Fibroblast of skin of right quadriceps (primary cell): ENCODE measurements around the gene PRRT1B.

Source experiments
- DNase-seq: peaks from one replicate; pipeline ENCODE4 v3.0.0-alpha.2; 2013

PRRT1B gene

DNA sequence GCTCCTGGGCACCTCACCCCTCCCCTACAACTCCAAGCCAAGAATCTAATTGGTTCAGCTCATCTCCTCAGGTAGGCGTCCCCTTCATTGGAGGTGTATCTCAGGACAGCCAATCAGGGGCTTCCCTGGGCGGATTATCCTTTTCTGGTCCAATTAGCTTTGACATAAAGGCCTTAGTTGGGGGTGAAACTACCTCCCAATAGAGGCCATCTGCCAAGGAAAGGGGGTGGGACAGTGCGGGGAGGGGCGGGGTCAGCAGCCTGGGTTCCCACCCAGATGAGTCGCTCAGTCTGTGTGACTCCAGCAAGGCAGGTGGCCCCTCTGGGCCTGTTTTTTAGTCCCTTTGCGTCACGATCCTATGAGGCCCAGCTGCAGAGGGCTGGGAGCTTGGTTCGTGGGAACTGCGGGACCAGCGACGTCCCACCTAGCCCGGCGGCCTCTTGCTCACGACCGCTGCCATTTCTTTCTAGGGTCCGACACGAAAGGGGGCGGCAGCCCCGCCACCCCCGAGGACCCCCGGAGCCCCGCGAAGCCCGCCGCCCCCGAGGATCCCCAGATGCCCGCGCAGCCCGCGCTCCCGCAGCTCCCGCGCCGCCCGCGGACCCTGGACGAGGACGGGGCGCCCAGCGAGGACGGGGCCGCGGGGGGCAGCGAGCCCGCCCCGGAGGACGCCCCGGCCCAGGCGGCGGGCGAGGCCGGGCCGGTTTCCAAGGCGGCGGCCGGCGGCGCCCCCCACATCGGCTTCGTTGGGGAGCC lies 8.9 kb downstream of the PRRT1B start:
- no peak for DNase-seq

GRCh38 chr9:131554843-131555351 lies 9.6 kb downstream of the PRRT1B start:
- no peak for DNase-seq

- no peak for DNase-seq
Measured at GRCh38 chr9:131555841-131556673, 10.7 kb downstream of the PRRT1B start.

DNA sequence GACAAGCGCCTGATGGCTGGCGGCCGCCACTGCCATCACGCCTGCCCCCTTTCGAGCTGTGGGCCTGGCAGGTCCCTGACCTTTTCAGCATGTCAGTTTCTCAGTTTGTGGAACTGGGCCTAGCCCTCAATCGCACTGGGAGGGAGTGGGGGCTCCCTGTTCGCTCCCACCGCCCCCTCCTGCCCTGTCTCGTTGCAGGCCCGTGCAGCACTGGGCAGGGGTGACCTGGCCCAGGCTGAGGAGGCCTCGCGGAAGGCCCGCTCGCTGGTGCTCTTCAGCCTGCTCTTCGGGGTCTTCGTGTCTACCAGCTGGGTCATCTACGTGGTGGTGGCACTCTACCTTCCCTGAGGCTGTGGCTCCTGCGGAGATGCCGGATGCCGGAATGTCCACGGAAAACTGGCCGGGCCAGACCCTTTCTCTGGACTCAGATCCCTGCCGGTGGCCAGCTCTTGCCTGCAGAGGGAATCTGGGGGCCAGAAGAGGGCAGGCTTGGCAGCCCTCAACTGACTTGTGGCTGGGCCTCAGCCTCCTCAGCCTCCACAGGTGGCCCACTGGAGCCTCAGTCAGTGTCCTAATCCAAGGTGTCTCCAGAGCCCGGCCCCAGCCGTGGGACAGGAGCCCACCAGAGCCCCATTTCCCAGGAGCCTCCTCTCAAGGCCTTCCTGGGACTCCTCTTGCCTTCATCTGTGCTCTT lies 12.7 kb downstream of the PRRT1B start:
- no peak for DNase-seq

- no peak for DNase-seq
Measured at GRCh38 chr9:131559421-131560000, 14.2 kb downstream of the PRRT1B start.

DNA sequence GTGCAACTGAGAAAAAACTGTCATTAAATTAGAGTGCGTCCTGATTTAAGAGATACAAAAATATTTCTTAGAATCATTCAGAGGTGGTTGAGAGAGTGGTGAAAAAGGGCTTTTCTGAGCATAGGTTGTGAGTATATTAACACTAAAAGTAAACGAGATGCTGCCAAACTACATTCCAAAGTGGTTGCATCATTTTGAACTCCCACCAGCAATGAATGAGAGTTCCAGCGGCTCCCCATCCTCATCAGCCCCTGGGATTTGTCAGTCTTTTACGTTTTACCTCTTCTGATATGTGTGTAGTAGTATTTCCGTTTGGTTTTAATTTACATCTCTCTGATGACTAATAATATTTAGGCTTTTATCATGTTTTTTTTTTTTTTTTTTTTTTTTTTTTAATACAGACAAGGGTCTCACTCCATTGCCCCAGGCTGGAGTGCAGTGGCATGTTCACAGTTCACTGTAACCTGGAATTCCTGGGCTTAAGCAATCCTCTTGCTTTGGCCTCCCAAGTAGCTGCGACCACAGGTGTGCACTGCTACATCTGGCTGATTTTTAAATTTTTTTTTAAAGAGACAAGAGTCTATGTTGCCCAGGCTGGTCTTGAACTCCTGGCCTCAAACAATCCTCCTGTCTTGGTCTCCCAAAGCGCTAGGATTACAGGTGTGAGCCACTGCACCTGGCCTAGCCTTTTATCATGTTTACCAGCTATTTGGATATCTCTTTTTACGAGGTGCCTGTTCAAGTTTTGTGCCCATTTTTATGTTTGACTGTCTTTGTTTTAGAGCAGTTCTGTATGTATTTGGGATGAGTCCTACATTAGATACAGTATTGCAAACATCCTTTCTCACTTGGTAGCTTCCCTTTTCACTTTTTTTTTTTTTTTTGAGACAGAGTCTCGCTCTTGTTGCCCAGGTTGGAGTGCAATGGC lies 17.0 kb downstream of the PRRT1B start:
- DNase-seq: peak; percentile 36

DNA sequence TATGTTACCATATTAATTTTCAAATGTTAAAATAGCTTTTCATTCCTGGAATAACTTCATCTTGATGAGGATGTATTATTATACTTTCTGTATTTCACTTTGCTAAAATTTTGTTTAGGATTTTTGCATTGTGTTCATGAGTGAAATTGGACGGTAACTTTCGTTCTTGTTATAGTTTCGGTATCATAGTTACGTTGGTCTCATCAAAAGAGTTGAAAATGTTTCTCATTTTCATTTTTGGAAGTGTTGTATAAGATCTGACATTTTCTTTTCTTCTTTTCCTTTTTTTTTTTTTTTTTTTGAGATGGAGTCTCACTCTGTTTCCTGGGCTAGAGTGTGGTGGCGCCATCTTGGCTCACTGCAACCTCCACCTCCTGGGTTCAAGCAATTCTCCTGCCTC lies 20.0 kb downstream of the PRRT1B start:
- no peak for DNase-seq

DNA sequence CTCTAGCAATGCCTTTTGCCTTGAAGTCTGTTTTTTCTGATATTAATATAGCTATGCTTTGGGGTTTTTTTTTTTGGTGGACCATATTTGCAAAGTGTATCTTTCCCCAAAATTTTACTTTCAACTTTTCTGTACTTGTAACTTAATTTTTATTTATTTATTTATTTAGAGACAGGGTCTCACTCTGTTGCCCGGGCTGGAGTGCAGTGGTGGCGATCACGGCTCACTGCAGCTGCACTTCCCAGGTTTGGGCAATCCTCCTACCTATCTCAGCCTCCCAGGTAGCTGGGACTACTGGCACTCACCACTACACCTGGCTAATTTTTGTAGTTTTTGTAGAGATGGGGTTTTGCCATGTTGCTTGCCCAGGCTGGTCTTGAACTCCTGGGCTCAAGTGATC lies 20.8 kb downstream of the PRRT1B start:
- no peak for DNase-seq

- DNase-seq: no peak
Measured at GRCh38 chr9:131567910-131568309, 22.6 kb downstream of the PRRT1B start.

- no peak for DNase-seq
Measured at GRCh38 chr9:131574730-131575640, 29.7 kb downstream of the PRRT1B start.

- no peak for DNase-seq
Measured at GRCh38 chr9:131575946-131576853, 30.9 kb downstream of the PRRT1B start.

DNA sequence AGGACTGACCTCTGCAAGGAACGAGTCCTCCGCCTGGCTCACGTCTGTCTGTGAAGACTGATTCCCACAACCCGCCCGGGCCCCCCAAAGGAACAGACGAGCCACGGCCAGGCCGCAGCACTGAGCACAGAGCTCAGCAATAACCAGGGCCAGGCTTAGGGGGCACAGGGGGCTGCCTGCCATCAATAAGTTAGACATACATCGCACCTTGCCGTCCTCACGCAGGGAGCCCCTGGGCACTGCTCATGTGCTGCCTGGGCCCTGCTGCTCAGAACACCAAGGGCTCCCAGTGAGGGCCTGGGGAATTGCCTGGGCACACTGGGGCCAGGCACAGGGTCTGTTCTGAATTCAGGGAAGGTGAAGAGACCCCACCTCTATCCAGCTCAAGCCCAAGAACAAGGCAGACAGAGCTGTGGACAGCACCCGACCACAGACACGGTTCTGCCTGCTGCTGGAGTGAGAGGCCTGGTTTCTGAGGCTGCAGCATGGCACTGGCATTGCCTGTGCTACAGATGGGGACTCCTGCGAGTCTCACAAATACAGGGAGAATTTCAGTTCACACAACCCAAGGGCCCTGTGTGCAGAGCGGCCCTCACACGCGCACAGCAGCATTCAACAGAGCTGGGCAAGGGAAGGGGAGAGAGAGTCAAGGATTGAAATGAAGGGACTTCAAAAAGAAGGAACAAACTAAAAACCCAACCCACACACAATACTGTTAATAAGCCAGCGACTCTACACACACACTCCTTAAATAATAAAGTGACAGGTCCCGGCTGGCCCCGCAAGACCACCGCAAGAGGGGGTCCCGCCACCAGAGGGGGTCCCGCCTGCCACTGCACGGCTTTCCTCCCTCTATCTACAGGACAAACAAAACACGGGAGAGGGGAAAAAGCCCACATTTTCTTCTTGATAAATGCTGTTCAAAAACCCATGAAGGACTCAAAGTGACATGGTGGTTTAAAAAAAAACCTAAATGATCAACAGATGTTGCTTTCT lies 32.0 kb downstream of the PRRT1B start:
- DNase-seq: no peak

DNA sequence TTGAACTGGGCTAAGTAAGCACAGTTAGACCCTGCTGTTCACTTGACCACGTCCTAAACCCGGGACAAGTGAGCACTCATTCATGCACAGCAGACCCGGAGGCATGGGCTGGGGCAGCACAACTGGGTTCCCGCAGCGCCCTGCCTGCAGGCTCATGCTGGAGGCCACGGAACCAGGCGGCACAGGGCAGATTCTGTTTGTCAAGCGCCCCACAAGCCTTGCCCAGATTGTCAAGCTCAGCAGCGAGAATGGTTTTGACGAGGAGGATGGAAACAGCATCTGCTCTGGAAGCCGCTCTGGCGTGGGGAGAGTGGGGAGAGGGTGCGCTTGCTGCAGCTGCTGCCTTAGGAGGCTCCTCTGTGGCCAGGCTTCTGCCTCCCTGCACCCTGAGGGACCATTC lies 32.7 kb downstream of the PRRT1B start:
- DNase-seq: no peak

DNA sequence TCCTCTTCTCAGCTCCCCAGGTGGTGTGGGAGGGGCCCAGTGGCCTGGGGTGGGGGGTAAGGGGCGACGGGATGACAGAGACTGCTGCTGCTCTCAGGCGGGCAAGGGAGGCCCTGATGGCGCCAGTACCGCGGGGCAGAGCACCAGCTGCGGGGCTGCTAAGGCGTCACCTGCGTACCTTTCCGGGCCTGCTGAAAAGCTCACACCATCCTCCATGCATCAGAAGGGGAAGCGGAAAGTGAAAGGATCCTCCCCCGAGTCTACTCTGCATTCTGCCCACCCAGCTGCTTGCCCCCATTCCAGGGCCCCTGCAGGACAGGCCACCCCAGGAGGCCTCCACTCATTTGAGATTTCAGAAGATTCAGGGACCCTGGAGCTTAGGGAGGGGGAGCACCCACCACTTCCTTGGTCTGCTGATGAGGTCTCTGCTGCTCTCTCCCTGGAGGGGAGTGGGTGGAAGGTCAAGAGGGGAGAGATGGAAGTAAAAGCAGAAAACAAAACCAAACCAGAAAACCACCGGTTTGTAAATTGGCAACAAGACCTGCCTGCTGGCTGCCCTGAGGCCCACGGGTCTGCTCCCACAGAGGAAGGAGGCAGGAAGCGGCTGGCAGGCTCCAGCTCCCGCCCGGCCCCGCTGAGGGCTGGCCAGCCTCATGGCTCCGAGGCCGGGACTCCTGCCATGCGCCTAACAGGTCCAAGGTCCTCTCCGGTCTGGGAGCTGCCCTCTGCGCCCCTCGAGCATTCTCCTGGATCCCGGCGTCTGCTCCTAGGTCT lies 33.6 kb downstream of the PRRT1B start:
- DNase-seq: no peak

DNA sequence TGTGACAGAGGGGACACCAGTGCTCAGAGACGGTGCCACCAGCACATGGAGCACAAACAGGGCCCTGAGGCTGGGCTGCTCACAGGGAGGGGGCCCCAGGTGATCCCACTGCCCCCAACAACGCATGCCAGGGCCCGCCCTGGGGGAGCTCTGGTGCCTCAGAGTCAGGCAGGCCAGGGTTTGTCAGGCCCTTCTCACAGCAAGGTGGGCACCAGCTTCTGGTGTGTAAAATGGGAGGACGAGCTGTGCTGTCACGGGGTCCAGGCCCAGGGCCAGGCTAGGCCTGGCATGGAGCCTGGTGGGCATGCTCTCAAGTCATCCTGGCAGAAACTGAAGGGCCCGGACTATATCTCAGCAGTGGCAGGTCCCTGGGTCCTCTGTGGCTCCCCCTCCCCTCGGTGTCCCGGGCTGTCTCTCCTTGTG lies 34.5 kb downstream of the PRRT1B start:
- no peak for DNase-seq

- no peak for DNase-seq
Measured at GRCh38 chr9:131580358-131580757, 35.0 kb downstream of the PRRT1B start.

GRCh38 chr9:131582056-131582455 lies 36.7 kb downstream of the PRRT1B start:
- no peak for DNase-seq
